Muscle layer of colon (tissue), 2 donors: ENCODE results near the gene KCNS1.

ENCODE experiments used
- H3K27ac ChIP-seq: one replicate; pipeline ENCODE4 v1.7.0; 2013; ENCODE audit warnings: low read depth, mild to moderate bottlenecking, low read length, moderate library complexity
- H3K27me3 ChIP-seq, 2 donors: one replicate each; pipeline ENCODE4 v1.7.0; 2013; ENCODE audit warnings: low read length in 2 of 2, mild to moderate bottlenecking in 2 of 2; ENCODE audit not compliant: insufficient read depth in 2 of 2, control insufficient read depth in 1 of 2
- H3K36me3 ChIP-seq: one replicate; pipeline ENCODE4 v1.7.0; 2013; ENCODE audit warnings: mild to moderate bottlenecking, low read length; ENCODE audit not compliant: insufficient read depth
- H3K4me1 ChIP-seq: one replicate; pipeline ENCODE4 v1.7.0; 2013; ENCODE audit warnings: mild to moderate bottlenecking, low read length; ENCODE audit not compliant: insufficient read depth
- H3K4me3 ChIP-seq, 2 donors: one replicate each; pipeline ENCODE4 v1.7.0; 2013; ENCODE audit warnings: low read length in 2 of 2, low read depth in 1 of 2, mild to moderate bottlenecking in 1 of 2, moderate library complexity in 1 of 2
- H3K9ac ChIP-seq: one replicate; pipeline ENCODE4 v1.7.0; 2013; ENCODE audit warnings: low read length
- H3K9me3 ChIP-seq: one replicate; pipeline ENCODE4 v1.7.0; 2013; ENCODE audit warnings: mild to moderate bottlenecking, low read length
- donor health status: abdominal sarcoma.
- donor health status: Adenocarcinoma of cecum.

Gene KCNS1

DNA sequence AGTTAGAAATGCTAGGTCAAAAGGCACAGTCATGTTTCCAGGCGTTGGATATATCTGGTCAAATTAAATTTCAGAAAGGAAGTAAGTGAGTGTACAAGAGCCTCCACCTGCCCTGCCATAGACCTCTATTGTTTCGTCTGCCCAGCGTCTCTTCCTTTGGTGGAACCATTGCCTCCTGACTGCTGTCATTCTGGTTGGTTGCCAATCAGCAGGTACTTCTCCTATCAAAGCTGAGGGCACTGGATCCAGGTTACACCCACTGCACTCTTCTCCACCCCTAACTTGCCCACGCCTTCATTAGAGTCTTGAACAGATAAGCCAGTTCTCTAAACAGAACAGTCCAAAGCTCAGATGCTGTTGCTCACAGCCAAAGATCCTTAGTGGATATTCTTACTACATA is 16.7 kb upstream of the KCNS1 start:
- Histone ChIP-seq H3K9me3 (no peaks in the 10 kb centered on the region), H3K27ac (no peak overlapping the region), H3K9ac (no peak overlapping the region), H3K4me1 (no peaks in the 10 kb centered on the region), H3K36me3 (no peaks in the 10 kb centered on the region), H3K27me3 (no peaks in the 10 kb centered on the region), H3K4me3 (no peak overlapping the region)

DNA sequence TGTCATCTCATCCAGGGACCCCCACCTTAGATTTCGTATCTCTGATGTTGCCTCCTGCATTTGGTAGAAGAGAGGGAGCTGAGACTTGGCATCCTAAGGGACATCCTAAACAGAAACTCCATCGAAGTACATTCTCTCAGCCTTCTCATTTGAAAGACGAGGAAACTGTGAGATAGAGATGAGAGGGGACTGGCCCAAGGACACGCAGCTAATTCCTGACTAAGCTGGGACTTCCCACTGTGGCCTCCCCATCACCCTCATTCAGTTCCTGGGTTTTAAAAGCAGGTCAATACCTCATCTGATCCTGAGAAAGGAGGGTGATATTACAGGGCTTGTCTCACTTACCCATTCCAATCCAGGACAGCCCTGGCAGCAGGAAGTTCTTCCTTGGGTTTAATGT is 14.9 kb upstream of the KCNS1 start:
- Histone ChIP-seq H3K27ac (no peak overlapping the region), H3K9ac (no peak overlapping the region), H3K27me3 (no peaks in the 10 kb centered on the region), H3K4me3 (no peak overlapping the region), H3K9me3 (no peaks in the 10 kb centered on the region), H3K4me1 (no peaks in the 10 kb centered on the region), H3K36me3 (no peaks in the 10 kb centered on the region)

DNA sequence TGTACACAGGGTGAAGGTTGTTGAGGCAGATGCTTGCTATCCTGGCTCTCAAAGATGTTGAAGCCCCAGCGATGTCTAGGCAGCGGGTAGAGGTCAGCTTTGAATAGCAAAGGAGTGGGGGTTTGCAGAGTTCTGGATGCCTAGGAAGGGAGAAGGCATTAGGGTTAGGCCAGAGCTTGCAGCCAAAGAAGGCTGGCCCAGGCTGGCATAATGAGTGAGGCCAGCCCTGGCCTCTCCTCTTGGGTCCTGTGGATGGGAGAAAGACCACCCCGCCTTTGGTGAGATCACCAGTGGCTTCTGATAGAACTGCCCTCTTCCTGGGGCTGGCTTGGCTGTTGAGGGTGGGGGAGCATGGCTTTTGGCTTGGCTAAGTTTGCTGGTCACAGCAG is 14.5 kb upstream of the KCNS1 start:
- Histone ChIP-seq H3K4me1 (no peaks in the 10 kb centered on the region), H3K36me3 (no peaks in the 10 kb centered on the region), H3K9ac (no peak overlapping the region), H3K27me3 (no peaks in the 10 kb centered on the region), H3K9me3 (no peaks in the 10 kb centered on the region), H3K27ac (no peak overlapping the region), H3K4me3 (no peak overlapping the region)

GRCh38 chr20:45114465-45115385 is 13.8 kb upstream of the KCNS1 start, which contains the start of gene WFDC5:
WFDC5 (minus strand) TSS chr20:45115174; CDS start chr20:45115083, 91 bp downstream.
- Histone ChIP-seq H3K4me3 (no peak within 1 kb of the TSS), H3K9me3 (no peaks in the 10 kb centered on the region), H3K36me3 (no peaks in the 10 kb centered on the region), H3K27ac (no peak within 1 kb of the TSS), H3K4me1 (no peaks in the 10 kb centered on the region), H3K27me3 (no peaks in the 10 kb centered on the region), H3K9ac (no peak within 1 kb of the TSS)

DNA sequence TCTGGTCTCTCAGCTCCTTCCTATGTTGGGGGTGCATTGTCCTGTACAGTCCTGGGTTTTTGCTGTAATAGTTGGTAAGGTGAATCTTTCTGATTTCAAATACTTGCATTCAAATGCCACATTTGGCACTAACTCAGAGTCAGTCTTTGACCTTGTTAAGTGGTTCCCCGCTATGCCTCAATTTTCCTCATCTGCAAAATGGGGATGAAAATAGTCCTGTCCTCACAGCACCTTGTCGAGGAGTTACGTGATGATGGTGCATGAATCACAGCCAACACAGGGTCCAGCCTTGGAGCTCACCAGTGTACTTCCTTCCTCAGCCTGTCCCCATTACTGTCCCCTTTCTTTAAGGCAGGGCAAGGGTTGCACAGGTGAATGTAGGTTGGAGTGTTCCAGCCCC is 12.9 kb upstream of the KCNS1 start:
- Histone ChIP-seq H3K9ac (no peak overlapping the region), H3K9me3 (no peaks in the 10 kb centered on the region), H3K27me3 (no peaks in the 10 kb centered on the region), H3K36me3 (no peaks in the 10 kb centered on the region), H3K4me1 (no peaks in the 10 kb centered on the region), H3K4me3 (no peak overlapping the region), H3K27ac (no peak overlapping the region)

DNA sequence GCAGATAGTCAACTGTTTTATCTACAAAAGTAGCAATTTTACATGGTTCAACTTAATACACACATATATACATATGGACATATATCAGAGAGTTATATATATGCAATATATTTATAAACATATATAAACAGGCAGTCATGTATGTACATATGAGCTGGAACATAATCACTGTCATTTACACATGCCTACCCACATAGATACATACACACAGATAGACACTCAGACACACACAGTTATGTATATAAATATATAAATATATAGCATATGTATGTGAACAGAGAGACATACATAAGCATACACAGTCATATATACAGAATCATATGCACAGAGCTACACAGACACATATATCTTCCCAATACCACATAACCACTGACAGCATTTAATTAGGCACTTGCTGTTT is 11.8 kb upstream of the KCNS1 start:
- Histone ChIP-seq H3K9ac (no peak overlapping the region), H3K4me3 (no peak overlapping the region), H3K9me3 (no peaks in the 10 kb centered on the region), H3K27ac (no peak overlapping the region), H3K36me3 (no peaks in the 10 kb centered on the region), H3K4me1 (no peaks in the 10 kb centered on the region), H3K27me3 (no peaks in the 10 kb centered on the region)

- Histone ChIP-seq H3K4me3 (no peak overlapping the region), H3K36me3 (no peaks in the 10 kb centered on the region), H3K27ac (no peak overlapping the region), H3K27me3 (no peaks in the 10 kb centered on the region), H3K4me1 (no peaks in the 10 kb centered on the region), H3K9ac (no peak overlapping the region), H3K9me3 (no peaks in the 10 kb centered on the region)
Observed at GRCh38 chr20:45111799-45112471, 11.0 kb upstream of the KCNS1 start.

GRCh38 chr20:45111285-45111684 is 10.4 kb upstream of the KCNS1 start:
- H3K27ac ChIP-seq, result no peak overlapping the region
- H3K9me3 ChIP-seq, result no peaks in the 10 kb centered on the region
- no peaks in the 10 kb centered on the region for H3K27me3 ChIP-seq
- H3K4me1 ChIP-seq, result no peaks in the 10 kb centered on the region
- H3K9ac ChIP-seq, result no peak overlapping the region
- H3K4me3 ChIP-seq, result no peak overlapping the region
- no peaks in the 10 kb centered on the region for H3K36me3 ChIP-seq

- Histone ChIP-seq H3K27ac (no peak overlapping the region), H3K36me3 (no peaks in the 10 kb centered on the region), H3K4me3 (no peak overlapping the region), H3K4me1 (no peaks in the 10 kb centered on the region), H3K27me3 (no peaks in the 10 kb centered on the region), H3K9me3 (no peaks in the 10 kb centered on the region), H3K9ac (no peak overlapping the region)
Observed at GRCh38 chr20:45110301-45110700, 9.4 kb upstream of the KCNS1 start.

GRCh38 chr20:45109634-45110033 is 8.7 kb upstream of the KCNS1 start:
- Histone ChIP-seq H3K27ac (no peak overlapping the region), H3K27me3 (no peaks in the 10 kb centered on the region)

DNA sequence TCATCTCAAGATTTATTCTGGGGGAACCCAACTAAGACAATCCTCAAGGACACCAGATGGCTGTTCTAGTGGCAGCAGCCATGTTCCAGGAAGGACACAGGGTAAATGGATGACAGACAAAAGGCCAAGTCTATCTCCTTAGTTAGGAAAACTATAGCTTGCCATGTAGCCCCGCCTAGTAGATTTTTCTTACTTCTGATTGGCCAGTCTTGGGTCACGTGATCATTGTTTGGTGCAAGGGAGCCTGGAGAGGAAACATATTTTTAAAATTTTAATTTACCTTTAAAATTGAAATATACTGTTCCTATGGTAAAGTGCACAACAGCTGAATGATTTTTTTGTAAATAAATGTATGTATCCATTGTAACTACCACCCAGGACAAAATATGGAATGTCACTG is 4.4 kb upstream of the KCNS1 start:
- Histone ChIP-seq H3K36me3 (no peaks in the 10 kb centered on the region), H3K4me3 (no peak overlapping the region), H3K27ac (no peak overlapping the region), H3K9ac (no peak overlapping the region), H3K27me3 (peaks cover 0 to 10% of the 10 kb centered on the region in 2 donors), H3K9me3 (no peaks in the 10 kb centered on the region), H3K4me1 (no peaks in the 10 kb centered on the region)

More at GRCh38 chr20:45109634-45110033, 8.7 kb upstream of the KCNS1 start:
- Histone ChIP-seq H3K9ac (no peak overlapping the region), H3K36me3 (no peaks in the 10 kb centered on the region), H3K9me3 (no peaks in the 10 kb centered on the region), H3K4me3 (no peak overlapping the region), H3K4me1 (no peaks in the 10 kb centered on the region)
